Measurements from ENCODE around the gene LRIG3. TPM values are rescaled to one million over a fixed set of nuclear protein-coding genes. Genes with fewer than 3 reads are reported as not detected.

Gene LRIG3
- total and polyA plus RNA-seq, 11 donors, result 1.8 to 8.9 (median 4.6) TPM

DNA sequence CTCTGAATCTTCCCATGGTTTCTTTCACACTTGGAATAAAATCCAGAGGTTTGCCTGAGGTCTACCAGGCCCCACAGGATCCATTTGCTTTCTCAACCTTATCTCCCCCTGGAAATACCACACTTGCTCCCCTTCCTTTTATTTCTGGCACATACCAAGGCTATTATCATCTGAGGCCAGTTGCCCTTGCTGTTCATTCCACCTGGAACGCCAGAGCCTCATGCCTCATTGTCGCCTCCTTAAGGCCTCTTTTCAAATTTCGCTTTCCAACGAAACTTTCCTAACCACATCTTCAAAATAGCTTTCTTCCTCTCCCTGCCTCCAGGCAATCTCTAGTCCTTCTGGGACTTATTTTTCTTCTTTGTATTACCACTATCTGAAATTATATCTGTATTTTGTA, 11.2 kb upstream of the LRIG3 start:
- intact Hi-C loops (cut with DNase I), result no loop called here

GRCh38 chr12:58930770-58931324, 10.5 kb upstream of the LRIG3 start:
- Histone ChIP-seq H3K4me3 (no peak overlapping the region), H3K27ac (no peak overlapping the region), H3K9me3 (no peaks in the 10 kb centered on the region), H3K27me3 (no peaks in the 10 kb centered on the region), H3K36me3 (no peaks in the 10 kb centered on the region), H3K4me1 (peaks cover 0 to under 1% (median 0%) of the 10 kb centered on the region in 12 donors)
- DNase-seq, result no peak
- TF ChIP-seq POLR2A (IDR thresholded peaks at IDR 0.05) (no peak), CTCF (IDR thresholded peaks at IDR 0.05) (no peak)
- intact Hi-C loops (cut with DNase I), result no loop called here
- ATAC-seq, result no peak
- 90 to 95% (median 92%) methylated on average over 2 of the region's 2 CpGs for WGBS, 4 donors

More for the DNA sequence above, 11.2 kb upstream of the LRIG3 start:
- Histone ChIP-seq H3K4me1 (no peaks in the 10 kb centered on the region), H3K36me3 (no peaks in the 10 kb centered on the region), H3K9me3 (no peaks in the 10 kb centered on the region), H3K27ac (no peak overlapping the region), H3K27me3 (no peaks in the 10 kb centered on the region), H3K4me3 (no peak overlapping the region)
- TF ChIP-seq POLR2A (IDR thresholded peaks at IDR 0.05), result no peak
- no peak for TF ChIP-seq CTCF (IDR thresholded peaks at IDR 0.05)
- no peak for DNase-seq
- no peak for ATAC-seq
- 85 to 87% (median 86%) methylated on average over 4 of the region's 4 CpGs for WGBS, 4 donors

DNA sequence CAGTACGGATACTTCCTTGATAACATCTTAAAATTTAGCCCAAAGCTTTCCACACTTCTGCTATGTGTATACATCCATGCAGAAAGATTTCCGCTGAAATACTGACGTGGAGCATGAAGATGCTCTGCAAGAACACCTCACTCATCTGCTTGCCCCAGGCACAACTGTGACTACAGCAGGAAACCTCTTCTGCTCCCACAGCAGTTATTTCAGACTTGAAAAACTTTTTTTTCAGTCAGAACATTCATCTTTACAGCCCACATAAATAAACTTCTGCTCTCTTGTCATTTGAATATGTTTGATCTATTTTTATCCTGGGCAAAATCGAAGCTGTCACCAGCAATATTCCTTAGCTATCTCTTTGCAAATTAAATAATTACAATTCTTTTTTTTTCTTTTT, 6.8 kb upstream of the LRIG3 start:
- Histone ChIP-seq H3K4me3 (no peak overlapping the region), H3K36me3 (no peaks in the 10 kb centered on the region), H3K9me3 (no peaks in the 10 kb centered on the region), H3K4me1 (peaks cover 0 to 10% (median 0%) of the 10 kb centered on the region in 12 donors), H3K27me3 (no peaks in the 10 kb centered on the region), H3K27ac (no peak overlapping the region)
- WGBS, 4 donors, result 80 to 87% (median 83%) methylated on average over 4 of the region's 4 CpGs
- TF ChIP-seq CTCF (IDR thresholded peaks at IDR 0.05), result no peak
- TF ChIP-seq POLR2A (IDR thresholded peaks at IDR 0.05), result no peak
- DNase-seq, result no peak
- ATAC-seq, result no peak
- intact Hi-C loops (cut with DNase I), result loop anchor here in 2 of 10 donors (10.0 kb wide), 2 partner anchors 158 to 942 kb away; no protein-coding TSS in a partner anchor

- no peaks in the 10 kb centered on the region for H3K9me3 ChIP-seq
- DNase-seq (no peak), ATAC-seq (no peak)
- intact Hi-C loops (cut with DNase I), result loop anchor here in 2 of 10 donors (10.0 kb wide), 2 partner anchors 158 to 942 kb away; no protein-coding TSS in a partner anchor
- H3K4me3 ChIP-seq, result no peak overlapping the region
- H3K36me3 ChIP-seq, result no peaks in the 10 kb centered on the region
- H3K27ac ChIP-seq, result no peak overlapping the region
- TF ChIP-seq POLR2A (IDR thresholded peaks at IDR 0.05) (no peak), CTCF (IDR thresholded peaks at IDR 0.05) (no peak)
- H3K27me3 ChIP-seq, result no peaks in the 10 kb centered on the region
- peaks cover 0 to 10% (median 0%) of the 10 kb centered on the region in 12 donors for H3K4me1 ChIP-seq
These were observed 6.3 kb upstream of the LRIG3 start for GRCh38 chr12:58926586-58926985.

Data from heart left ventricle (tissue), 16 donors.